Astrocyte (in vitro differentiated cells and primary cell): ENCODE results near the gene DSCAM. TPM values are rescaled to one million over a fixed set of nuclear protein-coding genes. Genes with fewer than 3 reads are reported as not detected.

ENCODE experiments used
- DNase-seq: peaks from one replicate; pipeline ENCODE4 v3.0.0-alpha.2; 2010; ENCODE audit warnings: low read depth
- FAIRE-seq: peaks from 2 replicates; lab custom pipeline; 2011; peaks lifted over from hg19 to GRCh38; lab: Jason Lieb, UNC
- H2AFZ ChIP-seq: 2 replicates; pipeline ENCODE4 v1.6.0; 2012; ENCODE audit warnings: low read depth, low read length, inconsistent platforms
- H3K27ac ChIP-seq: 2 replicates; pipeline ENCODE4 v1.5.1; 2011; ENCODE audit warnings: low read depth, low read length, inconsistent platforms
- H3K27me3 ChIP-seq: 2 replicates; pipeline ENCODE4 v1.6.0; 2011; ENCODE audit warnings: low read length, inconsistent platforms; ENCODE audit not compliant: insufficient read depth
- H3K36me3 ChIP-seq: 2 replicates; pipeline ENCODE4 v1.5.1; 2011; ENCODE audit warnings: low read length, inconsistent platforms; ENCODE audit not compliant: insufficient read depth
- H3K4me1 ChIP-seq: 2 replicates; pipeline ENCODE4 v1.5.1; 2011; ENCODE audit warnings: low read length, inconsistent platforms; ENCODE audit not compliant: insufficient read depth
- H3K4me2 ChIP-seq: 2 replicates; pipeline ENCODE4 v1.6.0; 2012; ENCODE audit warnings: low read length, inconsistent platforms
- H3K4me3 ChIP-seq: 2 replicates; pipeline ENCODE4 v1.5.1; 2011; ENCODE audit warnings: low read depth, mild to moderate bottlenecking, low read length, inconsistent platforms; ENCODE audit not compliant: insufficient read depth
- H3K79me2 ChIP-seq: 2 replicates; pipeline ENCODE4 v1.6.0; 2012; ENCODE audit warnings: mild to moderate bottlenecking, low read length, inconsistent platforms; ENCODE audit not compliant: insufficient read depth
- H3K9ac ChIP-seq: 2 replicates; pipeline ENCODE4 v1.6.0; 2012; ENCODE audit warnings: mild to moderate bottlenecking, low read length, inconsistent platforms
- H3K9me3 ChIP-seq: 2 replicates; pipeline ENCODE4 v1.5.1; 2012; ENCODE audit warnings: low read depth, mild to moderate bottlenecking, low read length, inconsistent platforms; ENCODE audit not compliant: insufficient read depth
- H4K20me1 ChIP-seq: 2 replicates; pipeline ENCODE4 v1.6.0; 2012; ENCODE audit warnings: low read length, inconsistent platforms; ENCODE audit not compliant: insufficient read depth
- H3K27ac Mint-ChIP-seq: one replicate; pipeline ENCODE4 v1.8.0; 2021; ENCODE audit warnings: mild to moderate bottlenecking, mixed read lengths; ENCODE audit not compliant: unreplicated experiment
- H3K27me3 Mint-ChIP-seq: one replicate; pipeline ENCODE4 v1.8.0; 2021; ENCODE audit warnings: low read depth, mixed read lengths; ENCODE audit not compliant: unreplicated experiment
- H3K36me3 Mint-ChIP-seq: one replicate; pipeline ENCODE4 v1.8.0; 2021; ENCODE audit warnings: low read depth, mixed read lengths; ENCODE audit not compliant: unreplicated experiment
- H3K4me1 Mint-ChIP-seq: one replicate; pipeline ENCODE4 v1.8.0; 2021; ENCODE audit warnings: low read depth, mixed read lengths; ENCODE audit not compliant: unreplicated experiment
- H3K4me3 Mint-ChIP-seq: one replicate; pipeline ENCODE4 v1.8.0; 2021; ENCODE audit warnings: mild to moderate bottlenecking, moderate library complexity, mixed read lengths; ENCODE audit not compliant: unreplicated experiment
- H3K9me3 Mint-ChIP-seq: one replicate; pipeline ENCODE4 v1.8.0; 2021; ENCODE audit warnings: mild to moderate bottlenecking, mixed read lengths; ENCODE audit not compliant: unreplicated experiment
- CTCF ChIP-seq: IDR thresholded peaks from 2 replicates; pipeline ENCODE4 v1.5.1; 2011; ENCODE audit warnings: low read depth, mild to moderate bottlenecking, inconsistent platforms, low read length, moderate library complexity; ENCODE audit not compliant: insufficient read depth
- EZH2 ChIP-seq: IDR thresholded peaks from 2 replicates; pipeline ENCODE4 v1.6.1; 2012; ENCODE audit warnings: mild to moderate bottlenecking, low read length, inconsistent platforms; ENCODE audit not compliant: insufficient read depth
- total RNA-seq: library from RNA; stranded (reverse); gene quantifications from 2 replicates; pipeline ENCODE4 v1.2.1, GENCODE V29; 2021

The DSCAM gene
- total RNA-seq, 1 donor from 2014 or later, result 0.18 TPM

- Mint-ChIP-seq H3K27me3 (no peaks in the 10 kb centered on the region), H3K36me3 (no peaks in the 10 kb centered on the region), H3K27ac (no peak overlapping the region), H3K9me3 (no peaks in the 10 kb centered on the region), H3K4me1 (no peaks in the 10 kb centered on the region), H3K4me3 (no peak overlapping the region)
- no peak overlapping the region for H2AFZ ChIP-seq
- H3K27ac ChIP-seq, result no peak overlapping the region
- no peaks in the 10 kb centered on the region for H3K4me1 ChIP-seq
- no peaks in the 10 kb centered on the region for H3K9me3 ChIP-seq
- no peaks in the 10 kb centered on the region for H4K20me1 ChIP-seq
- no peak for DNase-seq
- H3K79me2 ChIP-seq, result no peaks in the 10 kb centered on the region
- no peaks in the 10 kb centered on the region for H3K36me3 ChIP-seq
- no peak overlapping the region for H3K9ac ChIP-seq
- FAIRE-seq, result no peak
- H3K4me3 ChIP-seq, result no peak overlapping the region
- no peak overlapping the region for H3K4me2 ChIP-seq
- TF ChIP-seq EZH2, result no peak
- no peak for TF ChIP-seq CTCF
- no peaks in the 10 kb centered on the region for H3K27me3 ChIP-seq
Measured at GRCh38 chr21:40335704-40336103, 511.3 kb downstream of the DSCAM start.

- Histone ChIP-seq H3K9me3 (no peaks in the 10 kb centered on the region), H3K27ac (no peak overlapping the region), H3K36me3 (no peaks in the 10 kb centered on the region), H4K20me1 (no peaks in the 10 kb centered on the region), H3K9ac (no peak overlapping the region), H3K27me3 (no peaks in the 10 kb centered on the region), H3K4me1 (no peaks in the 10 kb centered on the region), H2AFZ (no peak overlapping the region), H3K79me2 (no peaks in the 10 kb centered on the region), H3K4me2 (no peak overlapping the region), H3K4me3 (no peak overlapping the region)
- Mint-ChIP-seq H3K4me3 (no peak overlapping the region), H3K36me3 (no peaks in the 10 kb centered on the region), H3K27ac (no peak overlapping the region), H3K27me3 (no peaks in the 10 kb centered on the region), H3K9me3 (no peaks in the 10 kb centered on the region), H3K4me1 (no peaks in the 10 kb centered on the region)
- no peak for TF ChIP-seq CTCF
- no peak for TF ChIP-seq EZH2
- DNase-seq, result no peak
- FAIRE-seq, result no peak
Measured at GRCh38 chr21:40334159-40334558, 512.8 kb downstream of the DSCAM start.

GRCh38 chr21:40333731-40334130 lies 513.2 kb downstream of the DSCAM start:
- FAIRE-seq, result no peak
- Histone ChIP-seq H3K4me1 (no peaks in the 10 kb centered on the region), H3K36me3 (no peaks in the 10 kb centered on the region), H3K9me3 (no peaks in the 10 kb centered on the region), H3K4me2 (no peak overlapping the region), H3K27ac (no peak overlapping the region), H3K27me3 (no peaks in the 10 kb centered on the region), H2AFZ (no peak overlapping the region), H3K4me3 (no peak overlapping the region), H3K9ac (no peak overlapping the region), H4K20me1 (no peaks in the 10 kb centered on the region), H3K79me2 (no peaks in the 10 kb centered on the region)
- H3K9me3 Mint-ChIP-seq, result no peaks in the 10 kb centered on the region
- H3K27ac Mint-ChIP-seq, result no peak overlapping the region
- H3K36me3 Mint-ChIP-seq, result no peaks in the 10 kb centered on the region
- no peak for DNase-seq
- TF ChIP-seq EZH2, result no peak
- TF ChIP-seq CTCF, result no peak
- H3K4me3 Mint-ChIP-seq, result no peak overlapping the region
- no peaks in the 10 kb centered on the region for H3K4me1 Mint-ChIP-seq
- no peaks in the 10 kb centered on the region for H3K27me3 Mint-ChIP-seq
